ENCODE data around the gene EPHB3. TPM values are rescaled to one million over a fixed set of nuclear protein-coding genes. Genes with fewer than 3 reads are reported as not detected.

Gene EPHB3
- polyA plus RNA-seq, 2 of the 4 experiments (the other 2 are of a cell fraction): 0.36 to 0.50 TPM

DNA sequence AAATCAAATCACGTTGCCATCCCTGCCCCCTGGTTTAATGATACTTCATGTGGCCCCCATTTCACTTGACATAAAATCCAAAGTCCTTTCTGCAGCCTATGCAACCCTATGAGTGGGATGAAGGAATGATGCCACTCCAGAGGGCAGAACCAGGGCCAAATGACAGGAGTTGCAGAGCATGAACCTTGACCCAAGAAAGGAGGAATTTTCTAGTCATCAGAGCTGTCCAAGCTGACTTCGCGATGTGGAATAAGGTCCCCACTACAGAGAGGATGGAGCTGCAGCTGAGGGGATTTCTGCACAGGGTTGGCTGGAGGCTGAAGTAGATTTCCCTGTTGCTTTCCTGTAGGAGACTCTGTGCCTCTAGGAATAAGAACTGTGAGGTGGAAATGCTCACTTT lies 15.8 kb upstream of the EPHB3 start:
- WGBS (ENCODE audit: missing lambda C conversion rate): 78% methylated on average over 3 of the region's 3 CpGs

DNA sequence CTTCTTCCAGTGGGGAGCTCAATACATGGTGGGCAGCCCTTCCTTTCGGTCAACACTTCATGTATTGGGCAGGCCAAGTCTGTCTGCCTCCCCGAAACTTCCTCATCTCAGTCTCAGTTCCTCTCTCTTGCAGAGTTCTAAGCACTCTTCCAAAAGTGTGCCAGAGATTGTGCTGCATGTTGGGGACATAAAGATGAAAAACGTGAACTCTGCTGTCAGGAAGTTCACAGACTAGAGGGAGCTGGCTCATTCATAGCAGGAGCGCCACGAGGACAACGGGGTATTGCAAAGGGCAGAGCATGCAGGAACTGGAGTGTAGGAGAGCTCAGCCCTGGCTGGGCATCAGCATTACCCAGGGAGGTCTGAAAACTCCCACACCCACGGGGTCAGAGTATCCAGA lies 15.3 kb upstream of the EPHB3 start:
- ChIA-PET CTCF (interaction anchor here (1.1 to 11.1 kb wide), 3 partner anchors 128 to 231 kb away, joined by 5 to 171 read pairs (median 5); partner anchors contain the start of gene THPO), POLR2A (no interaction called here)
- Histone ChIP-seq H3K4me1 (no peaks in the 10 kb centered on the region), H3K4me2 (no peak overlapping the region), H3K4me3 (no peak overlapping the region), H3K27ac (no peak overlapping the region), H3K9me3 (no peaks in the 10 kb centered on the region)
- WGBS (ENCODE audit: missing lambda C conversion rate): 45% methylated on average over 7 of the region's 7 CpGs
- FAIRE-seq (no peak), DNase-seq (ENCODE audit: low read depth in 1 of 2, low spot score in 1 of 2) (no peak), ATAC-seq (no peak)
- TF ChIP-seq EP300 (IDR thresholded peaks at IDR 0.05) (no peak), JUN (IDR thresholded peaks at IDR 0.05) (no peak), ZSCAN20 (CRISPR knock-in tag; IDR thresholded peaks at IDR 0.05) (no peak), EHMT2 (IDR thresholded peaks at IDR 0.05; ENCODE audit: low read depth) (no peak), HOXB5 (CRISPR knock-in tag; IDR thresholded peaks at IDR 0.05) (no peak), PHF8 (IDR thresholded peaks at IDR 0.05; ENCODE audit: borderline replicate concordance, low read depth) (no peak), HDAC2 (IDR thresholded peaks at IDR 0.05) (no peak), GATA3 (IDR thresholded peaks at IDR 0.05; ENCODE audit: borderline replicate concordance) (no peak), FOSL2 (IDR thresholded peaks at IDR 0.05) (no peak), FOSL2 (CRISPR knock-in tag; IDR thresholded peaks at IDR 0.05) (no peak)
- TF ChIP-seq, protein P1, sequence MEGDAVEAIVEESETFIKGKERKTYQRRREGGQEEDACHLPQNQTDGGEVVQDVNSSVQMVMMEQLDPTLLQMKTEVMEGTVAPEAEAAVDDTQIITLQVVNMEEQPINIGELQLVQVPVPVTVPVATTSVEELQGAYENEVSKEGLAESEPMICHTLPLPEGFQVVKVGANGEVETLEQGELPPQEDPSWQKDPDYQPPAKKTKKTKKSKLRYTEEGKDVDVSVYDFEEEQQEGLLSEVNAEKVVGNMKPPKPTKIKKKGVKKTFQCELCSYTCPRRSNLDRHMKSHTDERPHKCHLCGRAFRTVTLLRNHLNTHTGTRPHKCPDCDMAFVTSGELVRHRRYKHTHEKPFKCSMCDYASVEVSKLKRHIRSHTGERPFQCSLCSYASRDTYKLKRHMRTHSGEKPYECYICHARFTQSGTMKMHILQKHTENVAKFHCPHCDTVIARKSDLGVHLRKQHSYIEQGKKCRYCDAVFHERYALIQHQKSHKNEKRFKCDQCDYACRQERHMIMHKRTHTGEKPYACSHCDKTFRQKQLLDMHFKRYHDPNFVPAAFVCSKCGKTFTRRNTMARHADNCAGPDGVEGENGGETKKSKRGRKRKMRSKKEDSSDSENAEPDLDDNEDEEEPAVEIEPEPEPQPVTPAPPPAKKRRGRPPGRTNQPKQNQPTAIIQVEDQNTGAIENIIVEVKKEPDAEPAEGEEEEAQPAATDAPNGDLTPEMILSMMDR (IDR thresholded peaks at IDR 0.05): no peak
- TF ChIP-seq, protein P2, sequence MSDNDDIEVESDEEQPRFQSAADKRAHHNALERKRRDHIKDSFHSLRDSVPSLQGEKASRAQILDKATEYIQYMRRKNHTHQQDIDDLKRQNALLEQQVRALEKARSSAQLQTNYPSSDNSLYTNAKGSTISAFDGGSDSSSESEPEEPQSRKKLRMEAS (IDR thresholded peaks at IDR 0.05): no peak
- TF ChIP-seq, protein P3, sequence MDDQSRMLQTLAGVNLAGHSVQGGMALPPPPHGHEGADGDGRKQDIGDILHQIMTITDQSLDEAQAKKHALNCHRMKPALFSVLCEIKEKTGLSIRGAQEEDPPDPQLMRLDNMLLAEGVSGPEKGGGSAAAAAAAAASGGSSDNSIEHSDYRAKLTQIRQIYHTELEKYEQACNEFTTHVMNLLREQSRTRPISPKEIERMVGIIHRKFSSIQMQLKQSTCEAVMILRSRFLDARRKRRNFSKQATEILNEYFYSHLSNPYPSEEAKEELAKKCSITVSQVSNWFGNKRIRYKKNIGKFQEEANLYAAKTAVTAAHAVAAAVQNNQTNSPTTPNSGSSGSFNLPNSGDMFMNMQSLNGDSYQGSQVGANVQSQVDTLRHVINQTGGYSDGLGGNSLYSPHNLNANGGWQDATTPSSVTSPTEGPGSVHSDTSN (IDR thresholded peaks at IDR 0.05): no peak

More for the DNA sequence above, 15.8 kb upstream of the EPHB3 start:
- DNase-seq (ENCODE audit: low read depth in 1 of 2, low spot score in 1 of 2): no peak
- Histone ChIP-seq H3K4me1 (no peaks in the 10 kb centered on the region), H3K9me3 (no peaks in the 10 kb centered on the region), H3K4me2 (no peak overlapping the region), H3K4me3 (no peak overlapping the region), H3K27ac (no peak overlapping the region)
- CTCF ChIA-PET: interaction anchor here (1.1 to 11.1 kb wide), 4 partner anchors 128 to 233 kb away, joined by 4 to 171 read pairs (median 5); partner anchors contain the start of gene THPO
- POLR2A ChIA-PET: no interaction called here
- no peak for TF ChIP-seq TP53 (CRISPR knock-in tag; IDR thresholded peaks at IDR 0.05)
- no peak for TF ChIP-seq NR3C1 (IDR thresholded peaks at IDR 0.05)
- no peak for TF ChIP-seq ZSCAN20 (CRISPR knock-in tag; IDR thresholded peaks at IDR 0.05)
- no peak for TF ChIP-seq JUNB (IDR thresholded peaks at IDR 0.05)
- TF ChIP-seq, protein P4, sequence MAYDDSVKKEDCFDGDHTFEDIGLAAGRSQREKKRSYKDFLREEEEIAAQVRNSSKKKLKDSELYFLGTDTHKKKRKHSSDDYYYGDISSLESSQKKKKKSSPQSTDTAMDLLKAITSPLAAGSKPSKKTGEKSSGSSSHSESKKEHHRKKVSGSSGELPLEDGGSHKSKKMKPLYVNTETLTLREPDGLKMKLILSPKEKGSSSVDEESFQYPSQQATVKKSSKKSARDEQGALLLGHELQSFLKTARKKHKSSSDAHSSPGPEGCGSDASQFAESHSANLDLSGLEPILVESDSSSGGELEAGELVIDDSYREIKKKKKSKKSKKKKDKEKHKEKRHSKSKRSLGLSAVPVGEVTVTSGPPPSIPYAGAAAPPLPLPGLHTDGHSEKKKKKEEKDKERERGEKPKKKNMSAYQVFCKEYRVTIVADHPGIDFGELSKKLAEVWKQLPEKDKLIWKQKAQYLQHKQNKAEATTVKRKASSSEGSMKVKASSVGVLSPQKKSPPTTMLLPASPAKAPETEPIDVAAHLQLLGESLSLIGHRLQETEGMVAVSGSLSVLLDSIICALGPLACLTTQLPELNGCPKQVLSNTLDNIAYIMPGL (CRISPR knock-in tag; IDR thresholded peaks at IDR 0.05; ENCODE audit: borderline replicate concordance): no peak
- TF ChIP-seq, protein P5, sequence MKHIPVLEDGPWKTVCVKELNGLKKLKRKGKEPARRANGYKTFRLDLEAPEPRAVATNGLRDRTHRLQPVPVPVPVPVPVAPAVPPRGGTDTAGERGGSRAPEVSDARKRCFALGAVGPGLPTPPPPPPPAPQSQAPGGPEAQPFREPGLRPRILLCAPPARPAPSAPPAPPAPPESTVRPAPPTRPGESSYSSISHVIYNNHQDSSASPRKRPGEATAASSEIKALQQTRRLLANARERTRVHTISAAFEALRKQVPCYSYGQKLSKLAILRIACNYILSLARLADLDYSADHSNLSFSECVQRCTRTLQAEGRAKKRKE (CRISPR knock-in tag; IDR thresholded peaks at IDR 0.05; ENCODE audit: low read depth): no peak
- no peak for TF ChIP-seq CHD4 (IDR thresholded peaks at IDR 0.05; ENCODE audit: borderline replicate concordance)
- no peak for TF ChIP-seq CBX8 (IDR thresholded peaks at IDR 0.05)
- TF ChIP-seq, protein P2 (IDR thresholded peaks at IDR 0.05): no peak
- ATAC-seq: no peak
- no peak for FAIRE-seq
